GM11168 (cell line): ENCODE data around the gene MSI2.

ENCODE experiments used
- in situ Hi-C: fragments of 300-500 bp; cut with MboI; formaldehyde crosslinking; loops from one replicate; pipeline ENCODE4 v1.12.0; 2022; ENCODE audit warnings: low sequenced_read_pairs; ENCODE audit not compliant: unreplicated experiment

MSI2 gene

DNA sequence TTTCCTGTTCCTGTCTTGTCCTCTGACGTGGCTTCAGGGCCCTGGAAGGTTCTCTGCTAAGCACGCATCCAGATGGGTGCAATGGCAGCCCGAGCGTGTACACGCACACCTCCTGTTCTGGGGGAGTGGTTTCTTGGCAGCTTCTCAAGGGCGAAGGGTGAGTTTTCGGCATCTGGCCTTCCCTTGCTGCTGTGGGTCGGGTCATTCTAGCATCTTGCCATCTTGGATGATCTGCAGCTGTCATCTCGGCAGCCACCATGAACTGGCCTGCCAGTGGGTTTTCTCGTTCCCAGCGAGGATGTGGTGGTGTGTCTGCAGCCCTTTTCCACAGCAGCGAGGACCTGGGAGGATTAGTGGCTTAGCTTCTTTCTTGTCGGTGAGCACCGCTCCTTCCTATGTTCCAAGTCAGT is 10.6 kb downstream of the MSI2 start:
- in situ Hi-C loops = no loop called here

DNA sequence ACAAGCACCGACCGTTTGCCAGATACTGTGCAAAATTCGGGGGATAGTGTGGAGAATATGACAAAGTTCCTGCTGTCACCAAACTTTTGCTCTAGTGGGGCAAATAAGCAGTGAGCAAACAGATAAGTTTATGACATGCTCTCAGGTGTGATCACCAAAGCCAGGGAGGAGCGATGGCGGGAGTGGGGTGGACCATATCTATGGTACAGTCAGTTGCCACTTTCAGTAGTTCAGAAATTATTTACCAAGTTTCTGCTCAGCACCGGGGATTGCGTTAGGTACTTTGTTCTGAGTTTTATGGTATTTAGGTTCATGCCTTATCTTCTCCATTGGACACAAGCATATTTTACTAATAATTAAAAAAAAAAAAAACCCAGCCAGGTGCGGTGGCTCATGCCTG is 11.9 kb downstream of the MSI2 start:
- in situ Hi-C loops = no loop called here

DNA sequence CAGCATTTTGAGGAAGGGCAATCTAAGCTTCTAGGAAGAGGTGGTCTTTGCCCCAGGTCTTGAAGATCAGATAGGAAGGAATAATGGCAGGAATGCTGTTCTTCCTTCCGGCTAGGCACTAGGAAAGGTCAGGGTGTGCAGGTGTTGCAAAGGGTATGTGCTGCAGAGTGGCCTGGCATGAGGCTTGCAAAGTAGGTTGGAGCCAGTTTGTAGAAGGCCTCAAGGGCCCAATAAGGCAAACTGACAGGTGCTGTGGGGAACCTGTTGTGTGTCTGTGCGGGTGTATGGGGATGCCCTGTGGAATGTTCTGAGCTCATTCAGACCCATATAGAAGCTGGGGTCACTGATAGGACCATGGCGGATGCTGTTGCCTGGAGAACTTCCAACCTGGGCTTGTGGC is 12.7 kb downstream of the MSI2 start:
- in situ Hi-C loops = no loop called here

DNA sequence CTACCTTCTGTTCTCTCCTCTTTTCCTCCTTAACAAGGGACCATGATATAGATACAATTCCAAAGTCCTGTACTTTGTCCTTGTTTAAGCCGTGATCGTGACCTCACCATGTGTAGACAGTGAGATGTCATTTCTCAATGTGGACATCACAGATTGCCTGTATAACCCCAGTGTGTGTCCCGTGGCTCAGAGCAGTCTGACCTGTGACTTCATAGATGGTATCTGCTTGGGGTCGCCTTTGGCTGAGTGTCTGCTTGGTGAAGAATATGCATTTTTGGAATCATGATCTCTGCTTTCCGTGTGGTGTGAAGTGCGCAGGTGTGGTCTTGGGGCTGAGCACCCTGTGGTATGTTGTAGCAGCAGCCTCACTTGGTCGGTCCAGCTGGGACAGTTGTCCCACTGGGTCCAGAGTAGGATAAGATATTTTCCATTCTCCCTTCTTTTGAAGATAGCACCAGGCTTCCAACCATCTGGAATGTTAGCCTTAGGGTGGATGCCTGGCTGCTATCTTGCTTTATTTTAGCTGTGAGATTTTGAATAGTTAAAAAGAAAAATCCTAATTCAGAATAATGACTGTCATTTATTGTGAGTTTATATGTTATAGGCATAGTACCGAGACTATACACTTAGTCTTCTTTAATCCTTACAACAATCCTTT is 13.4 kb downstream of the MSI2 start:
- in situ Hi-C loops = no loop called here

DNA sequence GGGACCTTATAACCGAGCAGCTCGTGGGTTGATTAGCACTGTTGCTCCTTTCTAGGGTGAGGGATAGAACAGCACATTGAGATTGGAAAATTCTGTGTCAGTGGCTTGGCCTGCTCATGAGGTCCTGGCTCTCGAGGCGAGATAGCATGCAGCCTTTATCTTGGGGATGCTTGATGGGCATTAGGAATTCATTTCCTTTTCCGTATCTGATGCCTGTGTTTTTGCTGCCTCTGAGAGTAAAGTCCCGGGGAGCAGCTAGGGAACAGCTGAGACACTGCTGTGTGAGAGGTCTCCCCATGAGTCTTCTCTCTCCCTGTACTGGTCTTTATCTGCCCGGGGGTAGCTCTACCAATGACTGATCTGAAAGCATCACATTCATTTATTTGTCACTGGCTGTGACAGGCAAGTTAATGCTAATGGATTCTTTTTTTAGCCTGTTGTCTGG is 14.5 kb downstream of the MSI2 start:
- in situ Hi-C loops = no loop called here

DNA sequence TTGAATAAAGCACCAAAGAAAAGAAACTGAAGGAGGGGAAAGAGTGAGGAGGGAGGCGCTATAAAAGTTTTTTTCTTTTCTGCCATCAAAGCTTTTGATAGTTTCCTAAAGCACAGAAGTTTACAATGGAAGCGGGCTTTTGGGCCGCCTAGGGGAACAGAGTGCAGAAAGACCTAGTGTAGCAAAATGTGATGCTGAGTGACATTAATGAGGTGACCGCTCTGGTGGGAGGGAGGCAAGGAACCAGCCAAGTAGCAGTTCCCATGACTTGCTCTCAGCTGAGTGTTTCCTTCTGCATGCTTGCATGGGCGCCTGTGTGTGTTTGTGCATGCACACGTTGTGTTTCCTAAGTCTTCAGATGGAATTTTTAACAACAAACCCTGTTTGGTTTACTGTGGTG is 15.5 kb downstream of the MSI2 start:
- in situ Hi-C loops = no loop called here

DNA sequence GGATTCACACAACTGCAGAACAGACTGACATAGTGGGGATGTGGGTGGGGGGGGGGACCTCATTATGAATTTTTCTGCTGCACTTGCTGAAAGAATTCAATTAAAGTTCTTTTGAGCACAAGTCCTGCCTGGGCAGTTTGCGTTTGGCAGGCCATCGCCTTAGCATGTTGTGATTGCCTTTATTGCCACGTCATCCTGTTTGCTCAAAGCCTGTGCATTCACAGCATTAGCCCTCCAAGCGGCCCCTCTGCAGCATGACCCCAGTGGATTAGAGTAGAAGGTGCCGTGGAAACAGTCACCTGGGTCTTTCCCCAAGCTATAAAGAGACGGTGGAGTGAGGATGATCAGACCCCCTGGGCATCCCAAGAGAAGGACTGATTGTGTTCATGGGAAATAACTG is 17.2 kb downstream of the MSI2 start:
- in situ Hi-C loops = no loop called here

DNA sequence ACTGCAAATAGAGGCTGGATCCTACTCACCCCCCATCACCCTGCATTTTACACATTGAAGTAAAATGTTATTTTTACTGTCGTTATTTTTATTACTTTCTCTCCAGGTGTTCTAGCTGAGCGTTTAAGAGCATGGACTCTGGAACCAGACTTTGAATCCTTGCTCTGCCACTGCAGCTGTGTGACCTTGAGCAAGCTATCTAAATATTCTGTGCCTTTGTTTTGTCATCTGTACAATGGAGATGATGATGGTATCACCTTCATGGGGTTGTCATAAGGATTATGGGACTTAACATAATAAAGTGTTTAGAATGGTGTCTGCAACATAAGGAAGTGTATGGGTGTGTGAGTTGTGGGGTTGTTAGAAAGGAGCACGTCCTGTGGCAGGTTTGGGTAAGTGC is 17.8 kb downstream of the MSI2 start:
- in situ Hi-C loops = no loop called here

DNA sequence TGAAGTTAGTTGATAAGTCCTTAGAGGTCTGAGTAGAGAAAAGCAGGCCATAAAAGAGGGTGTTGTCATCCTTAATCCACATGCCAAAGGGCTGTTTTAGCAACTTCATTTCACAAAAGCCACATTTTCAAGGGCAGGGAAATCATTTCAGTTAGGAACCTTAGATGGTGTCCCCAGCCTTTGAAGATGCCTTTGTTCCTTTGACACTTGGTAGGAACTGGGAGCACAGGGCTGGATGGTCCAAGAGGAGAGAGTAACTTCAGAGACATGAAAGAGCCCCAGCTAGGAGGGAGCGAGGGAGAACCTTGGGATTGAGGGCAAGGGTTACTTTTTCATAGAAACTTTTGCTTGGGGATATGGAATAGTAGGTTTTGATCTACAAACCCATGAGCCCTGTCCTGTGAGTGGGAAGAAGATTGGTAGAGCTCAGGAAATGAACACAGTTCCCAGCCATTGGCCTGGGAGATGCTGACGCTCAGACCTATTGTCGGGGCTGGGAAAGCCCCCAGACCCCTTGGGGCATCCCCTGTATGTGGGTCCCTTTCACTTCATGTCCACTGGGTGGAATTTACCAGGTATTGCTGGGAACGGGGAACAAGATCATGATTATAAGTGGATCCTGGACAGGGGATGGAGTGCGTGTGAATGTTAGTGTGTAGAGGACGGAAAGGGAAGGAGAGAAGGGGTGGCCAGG is 18.9 kb downstream of the MSI2 start:
- in situ Hi-C loops = no loop called here

DNA sequence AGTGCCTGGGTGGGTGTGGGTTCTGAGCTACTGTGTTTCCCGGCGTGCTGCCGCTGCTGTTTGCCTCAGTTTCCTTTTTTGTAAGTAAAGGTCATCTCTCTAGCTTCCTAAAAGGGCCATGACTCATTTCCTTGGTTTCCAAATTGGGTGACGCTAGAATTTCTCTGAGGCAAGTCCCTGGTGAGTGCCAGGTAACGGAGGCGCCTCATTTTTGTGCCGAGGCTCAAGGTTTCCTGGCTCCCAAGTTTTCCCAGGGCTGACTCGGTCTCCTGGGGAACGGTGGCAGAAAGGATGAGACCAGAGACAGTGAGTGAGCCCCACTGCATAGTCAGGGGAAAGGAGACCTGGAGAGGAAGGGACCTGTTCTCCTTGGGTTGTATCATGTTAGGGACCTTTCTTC is 20.3 kb downstream of the MSI2 start:
- in situ Hi-C loops = no loop called here

DNA sequence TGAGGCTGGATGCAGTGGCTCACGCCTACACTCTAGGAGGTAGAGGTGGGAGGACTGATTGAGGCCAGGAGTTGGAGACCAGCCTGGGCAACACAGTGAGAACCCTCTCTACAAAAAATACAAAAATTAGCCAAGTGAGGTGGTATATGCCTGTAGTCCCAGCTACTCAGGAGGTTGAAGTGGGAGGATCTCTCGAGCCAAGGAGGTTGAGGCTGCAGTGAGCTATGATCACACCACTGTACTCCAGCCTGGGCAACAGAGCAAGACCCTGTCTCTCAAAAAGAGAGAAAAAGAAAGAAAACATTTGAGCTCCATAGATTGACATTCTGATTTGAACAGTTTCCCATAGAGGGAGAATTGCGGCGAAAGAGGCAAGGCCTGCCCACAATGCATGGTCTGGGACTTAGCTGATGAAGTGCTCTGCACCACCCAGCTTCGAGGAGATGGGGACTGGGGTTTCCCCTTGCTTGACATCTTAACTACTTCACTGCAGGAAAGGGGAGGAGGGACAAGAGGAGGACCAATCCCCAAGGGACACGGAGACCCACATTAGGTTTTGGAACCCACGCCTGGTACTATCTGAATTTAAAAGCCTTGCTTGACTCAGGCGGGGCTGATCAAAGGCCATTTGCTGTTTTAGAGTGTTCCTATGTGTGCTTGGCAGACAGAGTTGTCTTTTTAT is 21.7 kb downstream of the MSI2 start:
- in situ Hi-C loops = no loop called here

DNA sequence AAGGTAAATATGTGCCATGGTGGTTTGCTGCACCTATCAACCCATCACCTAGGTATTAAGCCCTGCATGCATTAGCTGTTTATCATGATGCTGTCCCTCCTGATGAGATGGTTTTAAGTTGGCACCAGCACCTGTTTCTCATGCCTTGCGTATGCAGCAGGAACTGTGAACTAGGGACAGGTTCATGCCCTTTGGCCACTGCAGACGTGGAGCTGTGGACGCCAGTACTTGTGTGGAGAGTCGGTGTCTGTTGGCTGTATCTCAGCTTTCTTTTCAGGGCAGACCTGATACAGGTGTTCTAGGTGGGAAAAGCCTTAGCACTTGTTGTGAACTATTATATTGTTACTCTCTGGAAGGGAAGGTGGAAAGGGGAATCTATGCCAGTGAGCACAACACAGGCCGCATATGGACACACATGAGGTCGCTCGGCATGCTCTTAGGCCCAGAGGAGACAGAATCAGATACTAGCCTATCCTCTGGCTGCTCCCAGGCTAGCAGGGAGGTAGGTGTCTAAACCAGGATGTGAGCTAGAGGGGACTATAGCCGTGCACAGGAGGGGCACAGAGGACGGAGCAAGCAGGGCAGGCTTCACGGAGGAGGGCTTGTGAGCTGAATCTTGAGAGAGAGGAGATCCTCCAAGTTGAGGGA is 22.5 kb downstream of the MSI2 start:
- in situ Hi-C loops = no loop called here

DNA sequence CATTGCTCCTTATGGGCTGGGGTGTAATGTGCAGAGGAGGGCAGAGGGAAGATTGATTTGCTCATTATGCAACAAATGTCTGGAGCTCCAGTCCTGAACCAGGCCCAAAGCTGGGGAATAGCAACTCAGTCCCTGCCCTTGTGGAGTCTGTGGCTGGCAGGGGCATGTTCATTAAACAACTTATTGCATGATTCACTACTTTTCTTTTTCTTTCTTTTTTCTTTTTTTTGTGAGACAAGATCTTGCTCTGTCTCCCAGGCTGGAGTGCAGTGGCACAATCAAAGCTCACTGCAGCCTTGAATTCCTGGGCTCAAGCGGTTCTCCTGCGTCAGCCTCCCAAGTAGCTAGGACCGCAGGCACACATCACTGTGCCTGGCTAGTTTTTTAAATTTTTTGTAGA is 23.1 kb downstream of the MSI2 start:
- in situ Hi-C loops = no loop called here

DNA sequence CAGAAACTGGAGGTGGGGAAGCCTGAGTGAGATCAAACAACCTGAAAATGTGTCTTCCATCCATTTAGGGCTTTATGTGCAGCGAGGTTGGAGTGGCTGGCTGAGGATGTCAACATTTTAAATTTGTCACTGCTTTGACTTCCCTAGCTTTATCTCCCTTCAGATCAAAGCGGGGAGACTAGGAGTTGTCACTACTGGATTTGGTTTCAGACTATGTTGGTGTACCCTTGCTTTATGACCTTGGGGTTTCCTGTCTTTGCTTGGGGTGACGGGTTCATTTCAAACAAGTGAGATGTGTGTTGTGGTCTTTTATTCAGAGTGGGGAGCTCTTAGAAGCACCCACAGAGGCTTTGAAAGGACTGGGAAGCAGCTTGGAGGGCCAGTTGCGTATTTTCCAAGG is 25.6 kb downstream of the MSI2 start:
- in situ Hi-C loops = no loop called here

DNA sequence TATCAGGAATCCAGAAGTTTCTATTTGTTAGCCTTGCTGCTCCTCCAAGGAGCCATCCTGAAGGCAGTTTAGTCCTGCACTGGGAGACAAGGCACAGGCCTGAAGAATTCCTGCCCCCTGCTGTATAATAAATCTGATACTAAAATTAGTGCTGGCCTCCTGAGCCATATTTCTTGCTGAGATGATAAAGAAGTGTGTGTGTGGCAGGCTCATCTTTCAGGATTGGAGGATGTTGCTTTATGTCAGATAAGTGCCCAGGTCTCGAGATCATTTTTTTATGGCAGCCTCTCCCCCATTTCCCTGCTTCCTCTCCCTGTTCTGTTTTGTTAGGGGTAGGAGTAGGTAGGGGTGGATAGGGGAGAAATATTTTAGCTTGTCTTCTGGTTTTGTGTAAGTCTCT is 26.0 kb downstream of the MSI2 start:
- in situ Hi-C loops = no loop called here

DNA sequence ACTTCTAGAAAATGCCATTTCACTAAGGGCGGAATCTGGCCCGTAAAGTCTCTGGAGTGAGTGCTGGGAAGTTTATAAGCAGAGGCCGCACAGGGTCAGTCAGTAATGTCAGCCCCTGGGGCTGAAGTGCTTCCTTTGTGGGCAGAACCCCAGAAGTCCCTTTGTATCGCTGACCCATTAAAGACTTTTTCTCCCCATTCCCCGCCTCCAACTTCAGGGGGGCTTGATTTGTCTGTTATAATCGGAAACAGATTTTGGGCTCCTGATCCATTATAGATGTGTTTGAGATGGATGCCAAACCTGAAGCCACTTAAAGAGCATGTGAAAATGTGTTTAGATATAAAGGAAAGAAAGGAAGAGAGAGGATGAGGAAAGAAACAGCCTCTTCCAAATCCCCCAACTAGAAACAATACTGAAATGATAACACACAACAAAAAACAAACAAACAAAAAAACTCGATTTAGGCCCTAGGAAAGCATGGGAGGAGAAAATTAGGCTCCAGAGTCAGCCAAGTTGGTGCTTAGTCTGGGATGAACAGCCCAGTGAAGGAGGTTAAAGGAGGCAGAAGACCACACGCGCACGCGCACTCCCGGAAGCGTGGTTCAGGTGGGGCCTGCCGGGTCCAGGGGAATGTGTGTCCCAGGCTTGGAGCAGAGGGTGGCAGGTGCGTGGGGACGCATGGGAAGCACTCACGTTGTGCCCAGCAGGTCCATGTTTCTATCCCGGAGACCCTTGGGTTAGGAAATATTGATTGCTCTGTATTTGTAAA is 27.1 kb downstream of the MSI2 start:
- in situ Hi-C loops = no loop called here

DNA sequence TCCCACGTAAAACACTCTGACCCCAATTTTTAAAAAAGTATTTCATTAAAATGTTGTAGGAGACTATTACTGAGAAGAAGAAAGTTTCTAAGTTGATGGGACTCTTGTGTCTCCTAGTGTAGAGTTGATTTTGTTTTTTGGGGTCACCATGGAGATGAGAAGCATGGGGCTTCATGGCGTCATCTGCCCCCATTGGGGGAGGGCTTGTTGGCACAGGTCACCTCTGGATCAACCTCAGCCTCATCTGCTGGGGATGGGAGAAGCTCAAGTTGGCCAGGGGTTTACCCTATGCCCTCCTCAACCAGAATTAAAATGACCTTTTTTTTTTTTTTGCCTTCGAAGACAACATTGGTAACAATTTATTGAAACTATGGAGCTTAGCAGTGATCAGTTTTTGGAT is 28.3 kb downstream of the MSI2 start:
- in situ Hi-C loops = no loop called here

DNA sequence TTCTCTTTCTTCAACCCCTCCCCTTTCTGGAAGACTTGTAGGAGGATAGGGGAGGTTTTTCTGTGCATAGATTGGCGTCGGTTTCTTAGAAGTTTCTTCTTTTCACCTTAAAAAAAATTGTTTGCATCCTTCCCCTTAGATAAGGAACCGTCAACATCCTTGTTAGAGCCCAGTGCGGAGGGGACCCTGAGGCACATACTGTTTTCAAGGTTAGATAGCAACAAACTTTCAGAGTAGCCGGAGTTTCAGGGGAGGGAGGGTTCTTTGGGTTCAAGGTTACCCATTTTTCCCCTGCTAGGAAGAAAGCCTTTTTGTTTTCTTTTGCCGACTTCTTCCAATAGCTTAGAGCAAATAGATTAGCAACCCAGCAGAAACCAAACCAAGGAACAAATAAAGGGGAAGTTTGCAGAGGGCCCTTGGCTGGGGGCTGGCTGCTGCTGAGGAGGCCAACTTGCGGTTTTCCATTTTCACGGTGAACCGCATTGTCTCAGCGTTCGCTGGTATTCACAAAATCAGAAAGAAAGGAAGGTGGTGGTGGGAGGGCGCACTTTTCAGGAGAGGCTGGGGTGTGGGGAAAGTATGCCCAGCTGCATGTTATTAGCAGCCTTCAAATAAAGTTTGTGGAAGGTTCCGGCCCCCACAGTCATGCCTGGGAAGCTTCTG is 28.8 kb downstream of the MSI2 start:
- in situ Hi-C loops = no loop called here

DNA sequence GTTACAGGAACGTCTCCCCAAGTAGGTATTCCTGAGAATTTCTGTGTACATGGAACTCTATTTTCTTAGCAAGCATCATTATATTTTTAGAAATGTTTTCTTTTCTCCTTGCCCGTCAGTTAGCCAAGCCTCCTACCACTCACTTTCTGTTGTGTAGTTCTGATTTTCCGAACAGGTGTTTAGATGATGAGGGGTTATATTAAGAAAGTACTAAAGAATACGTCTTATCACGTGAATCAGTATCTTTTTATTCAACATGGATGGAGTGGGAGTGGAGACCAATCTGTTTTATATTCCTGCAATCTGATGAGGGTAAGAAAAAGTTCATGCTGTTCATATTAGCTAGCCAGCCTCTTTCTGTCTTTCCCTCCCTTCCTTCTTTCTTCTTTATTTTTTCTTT is 29.4 kb downstream of the MSI2 start:
- in situ Hi-C loops = no loop called here
